HepG2 (cell line): ENCODE data around the gene EXOC6B.

Experiments used
- JUN ChIP-seq: sonication (generic); formaldehyde crosslinking; IDR thresholded peaks from 2 replicates; pipeline ENCODE4 v1.4.0; 2020; ENCODE audit warnings: mild to moderate bottlenecking, missing genetic modification reagents
- POLR2A ChIP-seq, 2 experiments: IDR thresholded peaks; 2 replicates each; pipeline ENCODE4 v1.6.1; 2011; ENCODE audit warnings: low read depth in 2 of 2, low read length in 2 of 2, mild to moderate bottlenecking in 1 of 2, moderate library complexity in 1 of 2; ENCODE audit not compliant: insufficient read depth in 1 of 2
- ZNF256 ChIP-seq: sonication (generic); formaldehyde crosslinking; conservative IDR thresholded peaks from 2 replicates; pipeline ENCODE4 v1.4.0; 2020; ENCODE audit warnings: missing genetic modification reagents
- TF ChIP-seq, protein P1 (sequence below): sonication (generic); formaldehyde crosslinking; IDR thresholded peaks from 2 replicates; pipeline ENCODE4 v1.4.0; 2020; ENCODE audit warnings: missing genetic modification reagents
- TF ChIP-seq, protein P2 (sequence below): sonication (generic); formaldehyde crosslinking; IDR thresholded peaks from one replicate; pipeline ENCODE4 v1.5.1; 2020; ENCODE audit warnings: mild to moderate bottlenecking, missing genetic modification reagents; ENCODE audit errors: not compliant biosample characterization

DNA sequence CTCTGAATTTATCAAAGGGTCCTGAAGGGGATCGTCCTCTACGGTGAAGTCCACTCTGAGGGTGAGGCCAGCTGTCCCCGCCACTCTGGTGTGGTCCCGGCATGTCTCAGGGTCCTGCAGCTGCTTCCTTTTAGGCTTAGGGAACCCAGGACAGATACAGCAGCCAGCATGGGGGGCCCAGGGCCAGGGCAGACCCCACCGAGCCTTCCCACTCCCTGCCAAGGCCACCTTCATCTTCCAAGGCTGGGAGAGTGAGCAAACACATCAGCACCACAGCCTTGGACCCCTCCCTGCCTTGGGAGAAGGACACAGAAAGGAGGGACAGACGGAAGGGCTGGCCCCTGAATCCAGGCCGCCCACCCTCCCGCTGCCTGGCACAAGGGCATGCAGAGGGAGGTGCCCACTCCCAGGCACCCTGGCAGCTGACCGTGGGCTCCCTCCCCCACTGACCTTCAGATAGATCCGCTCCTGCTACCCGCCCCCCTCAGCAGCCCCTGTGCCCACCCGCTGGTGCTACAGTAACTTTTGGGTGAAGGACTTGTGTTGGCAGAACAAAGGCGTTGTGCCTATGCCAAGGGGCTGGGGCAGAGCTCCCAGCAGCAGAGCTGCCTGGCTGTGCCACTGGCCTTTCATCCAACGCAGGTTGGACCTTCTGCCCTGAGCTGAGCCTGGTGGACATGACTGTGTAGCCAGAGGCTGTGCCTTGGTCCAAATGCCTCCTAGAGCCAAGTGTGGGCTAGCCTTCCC is 685.8 kb downstream of the EXOC6B start:
- TF ChIP-seq, protein P1, sequence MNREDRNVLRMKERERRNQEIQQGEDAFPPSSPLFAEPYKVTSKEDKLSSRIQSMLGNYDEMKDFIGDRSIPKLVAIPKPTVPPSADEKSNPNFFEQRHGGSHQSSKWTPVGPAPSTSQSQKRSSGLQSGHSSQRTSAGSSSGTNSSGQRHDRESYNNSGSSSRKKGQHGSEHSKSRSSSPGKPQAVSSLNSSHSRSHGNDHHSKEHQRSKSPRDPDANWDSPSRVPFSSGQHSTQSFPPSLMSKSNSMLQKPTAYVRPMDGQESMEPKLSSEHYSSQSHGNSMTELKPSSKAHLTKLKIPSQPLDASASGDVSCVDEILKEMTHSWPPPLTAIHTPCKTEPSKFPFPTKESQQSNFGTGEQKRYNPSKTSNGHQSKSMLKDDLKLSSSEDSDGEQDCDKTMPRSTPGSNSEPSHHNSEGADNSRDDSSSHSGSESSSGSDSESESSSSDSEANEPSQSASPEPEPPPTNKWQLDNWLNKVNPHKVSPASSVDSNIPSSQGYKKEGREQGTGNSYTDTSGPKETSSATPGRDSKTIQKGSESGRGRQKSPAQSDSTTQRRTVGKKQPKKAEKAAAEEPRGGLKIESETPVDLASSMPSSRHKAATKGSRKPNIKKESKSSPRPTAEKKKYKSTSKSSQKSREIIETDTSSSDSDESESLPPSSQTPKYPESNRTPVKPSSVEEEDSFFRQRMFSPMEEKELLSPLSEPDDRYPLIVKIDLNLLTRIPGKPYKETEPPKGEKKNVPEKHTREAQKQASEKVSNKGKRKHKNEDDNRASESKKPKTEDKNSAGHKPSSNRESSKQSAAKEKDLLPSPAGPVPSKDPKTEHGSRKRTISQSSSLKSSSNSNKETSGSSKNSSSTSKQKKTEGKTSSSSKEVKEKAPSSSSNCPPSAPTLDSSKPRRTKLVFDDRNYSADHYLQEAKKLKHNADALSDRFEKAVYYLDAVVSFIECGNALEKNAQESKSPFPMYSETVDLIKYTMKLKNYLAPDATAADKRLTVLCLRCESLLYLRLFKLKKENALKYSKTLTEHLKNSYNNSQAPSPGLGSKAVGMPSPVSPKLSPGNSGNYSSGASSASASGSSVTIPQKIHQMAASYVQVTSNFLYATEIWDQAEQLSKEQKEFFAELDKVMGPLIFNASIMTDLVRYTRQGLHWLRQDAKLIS (CRISPR knock-in tag): no peak
- TF ChIP-seq ZNF256 (no peak), POLR2A (IDR thresholded peaks at IDR 0.05; ENCODE audit: insufficient read depth in 1 of 2, low read depth in 2 of 2, low read length in 2 of 2) (no peak), JUN (no peak)
- TF ChIP-seq, protein P2, sequence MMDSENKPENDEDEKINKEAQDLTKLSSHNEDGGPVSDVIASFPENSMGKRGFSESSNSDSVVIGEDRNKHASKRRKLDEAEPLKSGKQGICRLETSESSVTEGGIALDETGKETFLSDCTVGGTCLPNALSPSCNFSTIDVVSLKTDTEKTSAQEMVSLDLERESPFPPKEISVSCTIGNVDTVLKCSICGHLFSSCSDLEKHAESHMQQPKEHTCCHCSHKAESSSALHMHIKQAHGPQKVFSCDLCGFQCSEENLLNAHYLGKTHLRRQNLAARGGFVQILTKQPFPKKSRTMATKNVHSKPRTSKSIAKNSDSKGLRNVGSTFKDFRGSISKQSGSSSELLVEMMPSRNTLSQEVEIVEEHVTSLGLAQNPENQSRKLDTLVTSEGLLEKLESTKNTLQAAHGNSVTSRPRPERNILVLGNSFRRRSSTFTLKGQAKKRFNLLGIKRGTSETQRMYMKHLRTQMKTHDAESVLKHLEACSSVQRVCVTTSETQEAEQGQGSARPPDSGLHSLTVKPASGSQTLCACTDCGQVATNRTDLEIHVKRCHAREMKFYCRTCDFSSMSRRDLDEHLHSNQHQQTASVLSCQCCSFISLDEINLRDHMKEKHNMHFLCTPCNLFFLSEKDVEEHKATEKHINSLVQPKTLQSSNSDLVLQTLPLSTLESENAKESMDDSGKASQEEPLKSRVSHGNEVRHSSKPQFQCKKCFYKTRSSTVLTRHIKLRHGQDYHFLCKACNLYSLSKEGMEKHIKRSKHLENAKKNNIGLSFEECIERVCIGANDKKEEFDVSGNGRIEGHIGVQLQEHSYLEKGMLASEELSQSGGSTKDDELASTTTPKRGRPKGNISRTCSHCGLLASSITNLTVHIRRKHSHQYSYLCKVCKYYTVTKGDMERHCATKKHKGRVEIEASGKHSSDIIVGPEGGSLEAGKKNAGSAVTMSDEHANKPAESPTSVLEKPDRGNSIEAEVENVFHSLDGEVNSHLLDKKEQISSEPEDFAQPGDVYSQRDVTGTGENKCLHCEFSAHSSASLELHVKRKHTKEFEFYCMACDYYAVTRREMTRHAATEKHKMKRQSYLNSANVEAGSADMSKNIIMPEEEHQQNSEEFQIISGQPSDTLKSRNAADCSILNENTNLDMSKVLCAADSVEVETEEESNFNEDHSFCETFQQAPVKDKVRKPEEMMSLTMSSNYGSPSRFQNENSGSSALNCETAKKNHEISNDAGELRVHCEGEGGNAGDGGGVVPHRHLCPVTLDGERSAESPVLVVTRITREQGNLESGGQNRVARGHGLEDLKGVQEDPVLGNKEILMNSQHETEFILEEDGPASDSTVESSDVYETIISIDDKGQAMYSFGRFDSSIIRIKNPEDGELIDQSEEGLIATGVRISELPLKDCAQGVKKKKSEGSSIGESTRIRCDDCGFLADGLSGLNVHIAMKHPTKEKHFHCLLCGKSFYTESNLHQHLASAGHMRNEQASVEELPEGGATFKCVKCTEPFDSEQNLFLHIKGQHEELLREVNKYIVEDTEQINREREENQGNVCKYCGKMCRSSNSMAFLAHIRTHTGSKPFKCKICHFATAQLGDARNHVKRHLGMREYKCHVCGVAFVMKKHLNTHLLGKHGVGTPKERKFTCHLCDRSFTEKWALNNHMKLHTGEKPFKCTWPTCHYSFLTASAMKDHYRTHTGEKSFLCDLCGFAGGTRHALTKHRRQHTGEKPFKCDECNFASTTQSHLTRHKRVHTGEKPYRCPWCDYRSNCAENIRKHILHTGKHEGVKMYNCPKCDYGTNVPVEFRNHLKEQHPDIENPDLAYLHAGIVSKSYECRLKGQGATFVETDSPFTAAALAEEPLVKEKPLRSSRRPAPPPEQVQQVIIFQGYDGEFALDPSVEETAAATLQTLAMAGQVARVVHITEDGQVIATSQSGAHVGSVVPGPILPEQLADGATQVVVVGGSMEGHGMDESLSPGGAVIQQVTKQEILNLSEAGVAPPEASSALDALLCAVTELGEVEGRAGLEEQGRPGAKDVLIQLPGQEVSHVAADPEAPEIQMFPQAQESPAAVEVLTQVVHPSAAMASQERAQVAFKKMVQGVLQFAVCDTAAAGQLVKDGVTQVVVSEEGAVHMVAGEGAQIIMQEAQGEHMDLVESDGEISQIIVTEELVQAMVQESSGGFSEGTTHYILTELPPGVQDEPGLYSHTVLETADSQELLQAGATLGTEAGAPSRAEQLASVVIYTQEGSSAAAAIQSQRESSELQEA (CRISPR knock-in tag): no peak
